ENCODE data around the gene EML3.
"Not testable (repeated sequence)": the region's sequence is repeated elsewhere in the genome, so short reads cannot be mapped to it uniquely, and the experiment has no call there.

EML3 gene

DNA sequence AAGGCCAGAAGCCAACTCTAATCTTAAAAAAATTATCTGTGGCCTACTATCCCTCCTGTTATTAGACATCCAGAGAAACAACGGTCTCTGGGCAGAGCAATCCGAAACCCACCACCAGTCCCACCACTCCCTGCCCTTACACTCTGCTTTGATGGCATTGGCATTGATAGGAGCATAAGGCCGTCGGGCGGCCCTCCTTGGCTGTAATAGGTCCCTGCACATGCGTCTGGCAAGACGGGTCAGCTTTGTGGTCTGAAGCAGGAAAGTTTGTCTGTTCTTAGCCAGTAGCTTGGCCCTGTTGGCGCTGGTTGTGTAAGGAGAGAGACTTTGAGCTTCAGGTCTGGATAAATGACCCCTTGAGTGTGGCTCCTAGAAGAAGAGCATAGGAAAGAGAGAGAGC, 17.5 kb downstream of the EML3 start:
- DNase-seq (ENCODE audit: low spot score) = no peak

DNA sequence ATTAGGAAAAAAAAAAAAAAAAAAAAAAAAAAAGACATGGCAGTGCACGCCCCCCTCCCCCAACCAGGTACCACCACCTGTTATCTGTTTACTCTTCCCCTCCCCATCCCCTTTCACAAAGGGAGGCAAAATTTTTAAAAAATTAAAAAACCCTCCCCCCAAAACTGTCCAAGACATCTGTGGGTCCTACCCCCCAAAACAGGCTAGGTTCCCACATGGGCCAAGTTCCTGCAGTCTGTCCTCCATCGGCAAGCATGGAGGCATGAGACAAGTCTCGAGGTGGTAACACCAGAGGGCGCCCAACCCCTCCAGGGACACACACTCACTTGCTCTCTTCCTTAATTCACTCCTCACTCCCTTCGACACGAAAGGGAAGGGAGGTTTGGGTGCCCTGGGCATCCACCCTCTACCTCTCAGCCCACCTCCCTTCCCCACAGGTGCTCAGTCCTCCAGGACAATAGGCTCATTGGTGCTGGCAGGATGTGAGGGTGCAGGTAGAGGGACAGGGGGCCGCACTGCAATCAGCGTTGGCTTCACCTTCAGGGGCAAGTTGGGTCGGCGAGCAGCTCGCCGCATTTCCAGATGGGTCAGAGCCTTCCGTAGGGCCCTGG, 19.0 kb downstream of the EML3 start:
- DNase-seq (ENCODE audit: low spot score) = peak; percentile 86

DNA sequence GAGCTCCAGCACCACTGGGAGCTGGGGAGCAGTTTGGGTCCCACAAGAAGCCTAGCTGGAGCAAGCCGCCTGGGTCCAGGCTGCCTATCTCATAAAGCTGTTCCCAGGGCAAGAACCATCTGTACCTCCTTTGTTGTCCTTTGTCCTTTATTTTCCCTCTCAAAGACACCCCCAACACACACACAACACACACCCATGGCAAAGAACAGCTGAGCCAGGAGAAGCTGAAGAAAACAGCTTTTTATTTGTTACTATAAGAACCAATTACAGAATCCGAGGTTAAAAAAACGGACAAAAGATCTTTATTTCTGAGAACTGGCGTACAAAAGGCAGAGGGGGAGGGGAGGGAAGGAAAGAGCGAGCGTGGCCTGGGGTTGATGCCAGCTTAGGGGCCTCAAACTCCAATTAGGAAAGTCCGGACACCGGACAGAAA, 19.6 kb downstream of the EML3 start:
- peak; percentile 92 for DNase-seq (ENCODE audit: low spot score)

DNA sequence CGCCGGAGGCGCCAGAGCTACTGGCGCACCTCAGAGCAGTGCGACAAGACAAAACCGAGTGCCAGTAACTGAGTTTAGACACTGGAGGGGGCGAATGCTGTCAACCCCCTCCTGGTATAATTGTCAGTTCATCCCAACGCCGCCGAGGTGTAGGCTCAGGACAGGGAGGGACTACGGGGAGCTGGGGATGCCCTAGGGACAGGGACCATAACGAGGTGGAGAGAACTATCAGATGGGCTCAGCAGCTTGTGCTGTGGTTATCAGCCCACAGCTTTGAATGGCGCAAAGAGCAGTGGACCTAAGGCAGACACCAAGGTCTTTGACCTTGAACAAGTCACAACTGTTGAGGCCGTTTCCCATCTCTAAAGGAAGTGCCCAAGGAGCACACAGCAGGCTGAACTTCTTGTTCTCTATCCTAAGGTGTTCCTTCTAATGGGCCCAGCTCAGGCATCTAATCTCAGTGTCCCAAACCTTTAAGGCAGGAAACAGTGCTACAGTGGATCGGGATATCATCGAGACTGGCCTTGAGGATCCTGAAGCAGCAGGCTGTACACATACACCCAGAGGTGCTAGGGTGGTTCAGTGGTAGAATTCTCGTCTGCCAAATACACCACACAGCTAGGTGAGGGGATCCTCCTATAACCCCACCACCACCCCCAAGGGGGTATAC, 20.3 kb downstream of the EML3 start:
- peak; percentile 59 for DNase-seq (ENCODE audit: low spot score)

DNA sequence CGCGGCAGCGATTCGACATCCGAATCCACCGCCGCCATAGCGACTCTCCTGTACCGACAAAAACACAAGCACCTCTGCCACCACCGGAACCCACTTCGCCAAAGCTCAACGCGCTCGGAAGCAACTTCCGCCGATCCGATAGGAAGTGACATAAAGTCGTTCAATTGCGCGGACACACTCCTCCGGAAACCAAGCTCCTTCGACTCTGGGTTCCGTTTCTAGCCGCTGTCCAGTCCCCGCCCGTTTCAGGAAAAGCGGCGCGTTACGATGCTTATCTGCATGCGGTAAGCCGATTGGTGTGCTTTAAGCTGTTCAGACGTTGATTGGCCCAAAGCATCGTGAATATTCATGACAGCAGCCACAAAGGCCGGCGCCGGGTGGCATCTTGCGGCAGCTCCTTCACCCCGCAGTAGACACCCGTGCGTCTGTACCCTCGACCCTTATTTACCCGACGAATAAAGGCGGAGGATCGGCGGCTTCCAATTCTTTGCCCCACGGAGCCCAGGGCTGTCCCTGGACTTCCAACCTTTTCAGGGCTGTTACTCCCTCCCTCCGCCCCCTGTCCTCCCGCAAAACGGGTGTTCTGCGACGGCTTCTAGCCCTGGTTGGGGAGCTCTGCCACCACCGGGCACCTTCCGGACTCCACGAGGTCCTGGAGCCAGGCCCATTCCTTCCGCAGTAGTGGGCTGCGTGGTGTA, 21.0 kb downstream of the EML3 start, which contains the start of gene TUT1:
Gene TUT1 (minus strand): TSS at position 76 of the 698 bp plus-strand sequence. CDS start 38 bp downstream, at position 38.
- peak; percentile 100 for DNase-seq (ENCODE audit: low spot score)

DNA sequence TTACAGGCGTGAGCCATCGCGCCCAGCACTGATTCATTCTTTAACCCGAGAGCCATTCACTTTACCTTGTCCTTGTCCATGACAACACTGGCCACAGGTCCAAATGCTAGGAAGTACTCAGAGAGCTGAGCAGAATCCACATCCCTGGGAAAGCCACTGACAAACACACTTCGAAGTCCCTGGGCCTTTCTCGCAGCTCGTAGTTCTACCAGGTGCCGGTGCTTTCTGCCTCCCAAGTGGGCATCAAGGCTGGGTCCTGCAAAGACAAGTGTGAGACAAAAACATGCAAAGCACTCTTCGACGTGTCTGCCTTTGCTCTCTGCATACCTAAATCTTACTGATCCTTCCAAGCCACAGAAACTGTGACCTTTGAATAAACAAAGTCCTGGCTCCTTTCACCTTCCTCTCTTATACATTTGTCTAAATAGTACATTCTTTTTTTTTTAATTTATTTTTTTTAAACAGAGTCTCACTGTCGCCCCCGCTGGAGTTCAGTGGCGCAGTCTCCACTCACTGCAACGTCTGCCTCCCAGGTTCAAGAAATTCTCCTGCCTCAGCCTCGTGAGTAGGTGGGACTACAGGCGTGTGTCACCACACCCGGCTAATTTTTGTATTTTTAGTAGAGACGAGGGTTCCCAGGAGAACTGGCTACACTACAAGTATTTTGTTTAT, 23.5 kb downstream of the EML3 start:
- no peak for DNase-seq (ENCODE audit: low spot score)

DNA sequence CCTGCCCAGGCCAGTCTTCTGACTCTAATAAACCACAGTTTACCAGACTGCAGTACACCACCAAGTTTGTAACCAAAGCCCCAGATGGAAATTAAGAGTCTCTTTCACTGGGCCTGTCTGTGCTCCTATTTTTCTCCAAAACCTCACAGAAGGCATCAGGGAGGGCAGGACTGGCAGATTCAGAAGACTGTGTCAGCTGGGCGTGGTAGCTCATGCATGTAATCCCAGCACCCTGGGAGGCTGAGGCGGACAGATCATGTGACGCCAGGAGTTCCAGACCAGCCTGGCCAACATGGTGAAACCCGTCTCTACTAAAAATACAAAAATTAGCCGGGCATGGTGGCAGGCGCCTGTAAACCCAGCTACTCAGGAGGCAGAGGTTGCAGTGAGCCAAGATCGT, 27.2 kb downstream of the EML3 start:
- DNase-seq (ENCODE audit: low spot score) = not testable (repeated sequence)

DNA sequence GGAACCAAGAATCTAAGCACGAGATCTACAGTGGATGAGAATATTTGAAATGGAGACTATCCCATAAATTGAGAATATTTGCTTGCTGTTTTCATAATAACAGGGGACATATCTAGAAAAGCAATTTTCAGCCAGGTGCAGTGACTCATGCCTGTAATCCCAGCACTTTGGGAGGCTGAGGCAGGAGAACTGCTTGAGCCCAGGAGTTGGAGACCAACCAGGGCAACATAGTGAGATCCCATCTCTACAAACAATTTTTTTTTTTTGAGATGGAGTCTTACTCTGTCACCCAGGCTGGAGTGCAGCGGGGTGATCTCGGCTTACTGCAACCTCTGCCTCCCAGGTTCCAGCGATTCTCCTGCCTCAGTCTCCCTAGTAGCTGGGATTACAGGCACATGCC, 30.8 kb downstream of the EML3 start:
- not testable (repeated sequence) for DNase-seq (ENCODE audit: low spot score)

DNA sequence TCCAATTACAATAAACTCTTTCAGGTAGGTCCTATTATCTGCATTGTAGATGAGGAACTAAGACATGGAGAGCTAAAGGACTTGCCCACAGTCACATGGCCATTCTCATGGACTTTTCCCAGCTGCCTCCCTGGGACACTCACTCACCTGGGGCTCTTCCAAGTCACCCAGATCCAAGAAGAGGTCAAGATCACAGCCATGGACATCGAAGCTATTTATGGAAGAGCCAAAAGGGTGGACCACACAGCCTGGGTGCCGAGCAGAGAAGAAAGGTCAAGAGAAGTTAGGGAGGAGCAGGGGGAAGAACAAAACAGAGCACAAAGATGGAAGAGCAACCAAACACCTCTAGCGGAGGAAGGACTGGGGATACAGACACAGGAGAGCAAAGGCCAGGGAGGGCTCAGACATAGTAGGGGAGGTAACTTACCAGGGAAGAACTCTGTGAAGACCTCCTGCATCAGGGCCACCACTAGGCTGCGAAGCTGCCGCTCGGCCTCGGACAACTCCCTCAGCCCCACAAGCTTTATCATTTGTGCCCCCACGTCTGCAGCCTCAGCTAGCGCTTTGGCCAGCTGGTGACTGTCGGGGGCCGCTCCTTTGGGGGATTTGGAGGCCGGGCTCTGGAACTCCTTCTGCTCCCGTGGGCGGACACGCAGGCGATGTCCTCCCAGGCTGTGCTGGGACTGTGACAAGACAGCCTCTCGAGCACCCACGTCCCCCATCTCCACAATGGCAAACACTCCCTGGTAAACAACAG, 31.4 kb downstream of the EML3 start:
- no peak for DNase-seq (ENCODE audit: low spot score)

DNA sequence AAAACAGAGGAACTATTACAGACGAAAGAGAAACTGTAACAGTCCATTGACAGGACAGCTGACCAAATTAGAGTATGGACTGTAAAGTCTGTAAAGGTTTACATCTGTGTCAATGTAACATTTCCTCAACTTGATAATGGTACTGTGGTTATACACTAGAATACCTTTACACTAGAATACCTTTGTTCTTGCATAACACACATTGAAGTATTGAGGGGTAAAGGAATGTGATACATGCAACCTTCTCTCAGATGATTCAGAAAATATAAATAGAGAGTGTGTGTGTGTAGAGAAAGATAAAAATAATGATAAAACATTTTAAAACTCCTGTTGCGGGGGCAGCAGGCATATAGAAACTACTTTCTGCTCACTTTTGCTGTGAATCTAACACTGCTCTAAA, 33.3 kb downstream of the EML3 start:
- DNase-seq (ENCODE audit: low spot score) = no peak

DNA sequence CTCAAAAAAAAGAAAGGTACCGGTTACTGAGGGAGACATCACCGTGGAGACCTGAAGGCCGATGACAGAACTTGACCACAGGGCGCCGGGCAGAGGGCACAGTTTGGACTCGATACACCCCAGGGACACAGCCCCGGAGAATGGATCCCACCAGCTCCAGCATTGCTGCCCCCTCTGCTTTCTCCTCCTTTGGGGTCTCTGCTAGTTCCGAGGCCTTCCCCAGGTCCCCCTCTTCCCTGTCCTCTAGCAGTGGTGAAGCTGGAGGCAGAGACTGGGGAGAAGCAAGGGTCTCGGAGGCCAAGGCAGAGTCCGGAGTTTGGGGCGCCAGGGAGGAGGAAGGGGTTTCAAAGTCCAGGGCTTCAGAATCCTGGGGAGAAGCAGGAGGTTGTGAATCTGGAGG, 34.0 kb downstream of the EML3 start:
- DNase-seq (ENCODE audit: low spot score) = no peak

DNA sequence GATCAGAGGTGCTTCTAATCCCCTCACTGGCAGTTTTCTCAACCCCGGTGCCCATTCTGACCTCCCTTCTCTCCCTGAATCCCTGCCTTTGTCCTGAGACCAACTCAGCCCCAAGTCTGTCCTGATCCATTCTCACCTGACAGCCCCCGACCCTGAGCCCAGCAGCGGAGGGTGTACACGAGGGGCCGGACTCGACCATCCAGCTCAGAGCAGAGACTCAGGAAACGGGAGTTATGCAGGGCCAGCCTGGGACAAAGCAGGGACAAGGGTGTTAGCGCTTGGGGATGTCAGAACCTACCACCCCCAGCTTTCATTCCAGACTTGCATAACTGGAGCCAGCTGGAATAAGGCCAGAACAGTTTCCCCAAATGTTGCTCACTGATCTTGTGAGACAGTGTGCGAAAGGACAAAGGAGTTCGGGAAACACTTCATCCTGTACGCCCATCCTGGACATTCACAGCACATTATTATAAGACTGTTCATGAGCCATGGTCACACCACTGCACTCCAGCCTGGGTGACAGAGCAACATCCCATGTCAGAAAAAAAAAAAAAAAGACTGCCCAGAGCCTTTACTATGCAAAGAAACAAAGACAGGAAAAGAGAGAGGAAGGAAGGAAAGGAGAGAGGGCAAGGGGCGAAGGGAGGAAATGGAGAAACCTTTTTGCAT, 35.4 kb downstream of the EML3 start:
- DNase-seq (ENCODE audit: low spot score) = no peak

DNA sequence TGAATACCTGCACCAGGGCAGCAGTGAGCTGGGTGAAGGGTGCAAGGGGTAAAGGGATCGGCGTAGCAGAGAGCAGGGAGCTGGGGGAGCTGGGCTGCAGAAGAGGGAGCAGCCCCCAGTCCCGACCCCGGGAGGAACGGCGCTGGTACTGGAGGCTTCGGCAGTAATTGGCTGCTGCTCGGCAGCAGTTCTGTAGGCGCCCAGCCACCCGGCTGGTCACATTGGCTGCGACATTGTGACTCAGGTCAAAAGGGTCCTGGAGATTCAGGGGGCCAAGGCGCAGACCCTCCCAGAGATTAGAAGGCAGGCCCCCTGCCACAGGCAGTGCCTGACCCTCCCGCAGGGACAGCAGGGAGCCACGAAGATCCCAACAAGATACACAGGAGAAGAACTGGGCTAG, 36.7 kb downstream of the EML3 start:
- no peak for DNase-seq (ENCODE audit: low spot score)

DNA sequence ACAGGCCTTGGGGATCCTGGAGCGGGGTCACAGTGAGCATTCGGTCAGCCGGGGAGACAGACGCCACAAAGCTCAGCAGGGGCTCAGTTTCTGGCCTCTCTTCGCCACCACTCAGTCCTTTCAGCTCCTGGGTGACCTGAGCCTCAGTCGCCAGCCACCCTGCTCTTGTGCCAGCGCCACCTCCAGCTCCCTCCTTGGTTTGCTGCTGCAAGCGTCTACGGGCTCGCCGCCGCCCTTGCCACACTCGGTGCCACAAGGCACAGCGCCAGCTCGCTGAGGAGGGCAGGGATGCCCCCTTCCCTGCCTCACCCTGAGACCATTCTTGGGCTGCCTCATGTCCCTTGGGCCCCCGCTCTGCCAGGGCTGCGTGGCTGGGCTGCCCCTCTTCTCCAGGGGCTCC, 37.4 kb downstream of the EML3 start:
- no peak for DNase-seq (ENCODE audit: low spot score)

DNA sequence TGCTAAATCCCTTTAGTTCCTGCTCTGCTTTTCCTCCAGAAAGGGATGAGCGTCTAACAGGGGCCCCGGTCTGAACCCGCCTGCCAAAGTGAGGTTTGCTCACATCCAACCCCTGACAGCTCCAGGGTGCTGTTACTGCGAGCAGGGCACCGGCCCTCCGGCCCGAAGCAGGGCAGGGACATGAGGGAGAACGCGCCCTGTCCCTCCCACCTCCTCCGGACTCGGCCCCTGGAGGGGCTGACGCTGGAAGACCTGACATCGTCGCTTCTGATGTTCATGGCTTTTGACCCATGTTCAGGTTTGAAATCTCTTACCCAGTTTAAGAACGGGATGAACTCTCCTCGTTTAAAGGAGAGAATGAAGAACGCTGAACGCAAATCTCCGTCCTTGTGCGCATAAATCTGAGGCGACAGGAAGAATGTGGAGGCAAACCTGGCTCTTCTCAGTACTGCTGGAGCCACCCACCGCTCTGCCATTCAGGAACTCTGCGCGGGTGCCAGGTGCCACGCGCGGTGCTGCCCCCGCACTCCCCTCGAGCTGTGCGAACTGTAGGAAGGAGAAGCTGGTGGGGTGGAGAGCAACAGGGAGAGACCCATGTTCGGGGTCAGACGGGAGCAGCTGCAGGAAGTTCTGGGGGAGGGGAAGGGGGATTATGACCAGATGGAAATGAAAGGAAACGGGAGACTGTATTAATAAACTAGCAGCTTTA, 38.1 kb downstream of the EML3 start:
- DNase-seq (ENCODE audit: low spot score) = peak; percentile 38

DNA sequence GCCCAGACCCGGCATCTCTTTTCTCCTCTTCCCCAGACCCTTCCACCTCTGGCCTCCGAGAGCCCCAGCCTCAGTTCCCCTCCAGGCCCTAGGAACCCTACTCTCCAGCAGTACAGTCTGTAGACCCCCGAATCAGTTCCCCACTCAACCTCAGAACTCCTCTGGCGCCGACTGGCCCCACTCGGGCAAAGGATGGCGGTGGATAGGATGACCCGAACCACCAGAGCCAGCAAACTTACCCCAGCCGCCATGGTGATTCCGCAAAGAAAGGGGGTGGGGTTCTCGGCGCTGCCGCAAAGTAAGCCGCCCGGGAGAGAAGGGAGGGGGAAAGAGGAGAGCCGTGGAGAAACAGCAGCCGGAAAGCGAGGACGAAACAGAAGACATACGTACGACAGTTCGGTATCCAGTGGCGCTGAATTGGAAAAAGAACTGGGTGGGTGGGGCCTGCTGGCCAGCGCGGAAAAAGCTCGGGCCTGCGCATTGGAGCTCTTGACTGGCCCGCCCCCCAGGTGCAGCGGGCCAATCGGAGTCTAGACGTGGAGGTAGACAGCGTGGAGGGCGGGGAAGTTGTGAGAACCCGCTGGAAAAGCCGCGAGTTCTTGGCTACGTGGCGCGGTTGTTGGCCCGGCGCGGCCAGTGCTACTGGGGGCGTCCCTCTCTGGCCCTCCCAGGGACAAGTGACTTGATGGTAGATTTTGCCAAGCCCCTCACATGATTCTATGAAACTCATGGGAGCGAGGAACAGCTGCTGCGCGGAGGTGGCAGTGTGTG, 38.8 kb downstream of the EML3 start, which contains the start of gene EEF1G:
Gene EEF1G (minus strand): TSS at position 300 of the 771 bp plus-strand sequence. CDS start 49 bp downstream, at position 251.
- peak; percentile 100 for DNase-seq (ENCODE audit: low spot score)

DNA sequence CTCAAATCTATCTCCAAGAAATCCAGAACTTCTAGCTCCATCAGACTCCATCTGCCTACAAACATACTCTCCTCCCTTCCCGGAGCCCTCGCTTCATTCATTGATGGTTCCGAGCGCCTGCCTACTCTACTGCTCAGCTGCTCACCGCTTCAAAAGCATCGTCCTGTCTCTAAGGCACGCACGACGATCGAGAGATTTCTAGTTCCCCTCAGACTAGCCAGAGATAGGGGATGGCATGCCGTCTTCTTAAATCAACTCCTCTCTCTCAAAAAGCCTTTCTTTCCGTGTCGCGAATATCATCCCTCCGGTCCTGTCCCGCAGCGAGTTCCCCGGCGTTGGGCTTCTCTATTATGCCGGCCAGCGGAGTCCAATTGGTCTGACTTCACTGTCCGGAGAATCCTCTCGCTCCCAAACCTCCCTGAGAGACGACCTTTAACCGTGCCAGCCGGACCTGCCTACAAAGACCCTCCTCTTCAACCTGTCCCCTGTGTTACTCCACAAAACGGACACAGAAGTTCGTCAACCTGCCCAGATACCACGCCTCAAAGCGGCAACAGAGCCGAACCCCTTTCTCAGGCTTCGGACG, 39.5 kb downstream of the EML3 start:
- DNase-seq (ENCODE audit: low spot score) = peak; percentile 26

DNA sequence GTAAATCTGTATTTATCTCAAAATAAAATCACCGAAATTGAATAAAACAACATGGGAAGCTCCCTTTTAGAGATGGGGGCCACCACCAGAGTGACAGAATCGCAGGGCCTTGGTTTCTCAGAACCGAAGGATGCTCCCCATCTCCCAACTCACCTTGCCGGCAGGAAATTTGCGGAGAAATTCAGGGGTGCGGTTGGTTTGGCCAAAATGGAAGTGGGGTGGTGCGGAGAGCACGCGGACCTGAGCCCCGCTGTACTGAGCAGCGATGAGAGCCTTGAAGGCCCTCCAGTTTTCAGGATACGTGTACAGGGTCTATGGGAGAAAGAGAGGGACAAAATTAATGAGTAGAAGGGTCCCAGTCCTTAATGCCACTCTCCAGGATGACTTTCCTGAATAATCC, 40.1 kb downstream of the EML3 start:
- DNase-seq (ENCODE audit: low spot score) = no peak

DNA sequence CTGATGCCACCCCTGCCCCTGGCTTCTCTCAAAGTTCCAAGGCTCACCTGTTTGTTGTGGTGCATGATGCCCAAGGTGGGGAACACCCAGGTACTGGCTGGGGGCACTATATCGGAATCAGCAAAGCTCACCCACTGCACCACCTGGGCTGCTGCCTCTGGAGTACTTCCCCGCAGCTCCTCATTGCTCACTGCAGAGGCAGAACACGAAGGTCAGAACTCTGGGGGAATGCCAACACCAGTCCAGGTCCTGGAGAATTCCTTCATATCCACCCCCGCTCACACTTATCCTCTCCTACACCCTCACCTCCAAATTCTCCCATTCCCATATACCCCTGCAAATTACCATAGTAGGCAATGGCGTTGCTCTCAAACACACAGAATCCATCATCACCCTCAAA, 41.1 kb downstream of the EML3 start:
- DNase-seq (ENCODE audit: low spot score) = not testable (repeated sequence)

All from pons (tissue), 1 donor.